GM19023 (cell line): ENCODE results near the gene IRS4.

ENCODE experiments used
- ATAC-seq: cut with Tn5 transposase; IDR thresholded peaks from one replicate; pipeline ENCODE4 v1.9.1; 2021; ENCODE audit warnings: mild to moderate bottlenecking, moderate library complexity; ENCODE audit not compliant: unreplicated experiment

Gene IRS4

DNA sequence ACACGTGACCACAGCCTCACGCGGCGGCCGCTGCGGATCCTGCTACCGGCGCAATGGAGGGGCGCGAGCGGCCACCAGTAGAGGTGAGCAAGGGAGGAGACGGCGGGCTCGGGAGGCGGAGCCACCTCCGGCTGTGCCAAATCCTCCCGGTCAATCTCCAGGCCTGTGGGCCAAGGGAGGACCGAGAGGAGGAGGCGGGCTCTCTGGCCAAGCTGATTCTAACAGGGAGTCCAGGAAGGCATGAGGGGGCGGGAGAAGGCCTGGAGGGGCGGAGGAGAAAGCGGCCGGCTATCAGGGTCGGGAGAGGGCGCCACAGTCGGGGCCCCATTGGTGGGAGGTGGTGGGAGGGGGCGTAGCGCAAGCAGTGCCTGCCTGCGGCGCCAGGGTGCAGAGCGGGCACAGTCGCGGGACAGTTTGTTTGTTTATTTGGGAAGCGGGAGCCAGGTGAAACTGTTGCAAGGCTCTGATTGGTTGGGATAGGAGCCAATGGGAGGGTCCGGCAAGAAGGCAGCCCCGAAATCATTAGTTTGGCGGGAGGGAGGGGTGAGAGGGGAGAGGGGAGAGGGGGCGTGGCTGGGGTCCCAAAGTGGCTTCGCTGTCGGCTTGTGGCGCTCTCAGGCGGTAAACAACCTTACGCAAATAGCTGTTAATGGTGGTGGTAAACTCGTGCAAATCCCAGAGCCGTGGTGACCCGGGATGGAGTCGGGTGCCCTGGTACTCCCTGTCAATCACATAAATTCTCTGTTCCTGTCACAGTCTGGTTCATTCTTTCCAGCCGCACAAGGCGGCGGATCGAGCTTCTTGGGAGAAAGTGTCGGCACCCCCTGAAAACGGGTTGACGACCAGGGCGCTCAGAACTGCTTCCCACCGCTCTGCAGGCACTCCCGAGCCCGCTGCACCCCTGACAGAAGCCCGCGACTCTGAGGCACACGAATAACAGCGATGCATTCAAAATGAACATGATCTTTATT lies at the start of gene IRS4:
Gene IRS4, minus strand, starts transcription at position 55 of the 971 bp plus-strand sequence.
- no peak for ATAC-seq

DNA sequence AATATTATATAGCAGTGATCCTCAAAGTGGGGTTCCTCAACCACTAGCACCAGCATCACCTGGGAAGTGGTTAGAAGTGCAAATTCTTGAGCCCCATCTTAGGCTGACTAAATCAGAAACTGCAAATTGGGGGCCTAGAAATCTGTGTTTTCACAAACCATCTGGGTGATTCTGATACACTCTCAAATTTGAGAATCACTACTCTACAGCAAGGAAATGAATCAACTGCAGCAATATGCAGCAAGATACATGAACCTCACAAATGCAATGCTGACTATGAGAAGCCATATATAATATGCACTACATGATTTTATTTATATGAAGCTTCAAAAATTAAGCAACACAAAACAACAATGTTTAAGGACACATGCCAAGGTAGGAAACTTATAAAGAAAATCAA lies 36.2 kb upstream of the IRS4 start:
- ATAC-seq, result no peak

DNA sequence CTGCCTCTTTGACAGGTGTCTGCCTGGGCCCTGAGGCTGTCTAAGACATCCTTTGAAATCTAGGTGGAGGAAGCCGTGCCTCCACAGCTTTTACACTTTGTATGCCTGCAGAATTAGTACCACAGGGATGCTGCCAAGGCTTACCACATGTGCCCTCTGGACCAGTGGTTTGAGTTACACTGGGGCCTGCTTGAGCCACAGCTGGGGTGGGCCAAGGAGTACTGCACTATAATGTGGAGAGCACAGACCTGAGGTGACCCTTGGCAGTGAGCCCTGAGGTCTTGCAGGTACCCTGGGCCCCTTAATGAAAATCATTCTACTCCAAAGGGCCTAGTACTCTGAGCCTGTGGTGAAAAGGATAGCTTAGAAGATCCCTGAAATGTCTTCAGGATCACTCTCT lies 27.2 kb upstream of the IRS4 start:
- no peak for ATAC-seq

DNA sequence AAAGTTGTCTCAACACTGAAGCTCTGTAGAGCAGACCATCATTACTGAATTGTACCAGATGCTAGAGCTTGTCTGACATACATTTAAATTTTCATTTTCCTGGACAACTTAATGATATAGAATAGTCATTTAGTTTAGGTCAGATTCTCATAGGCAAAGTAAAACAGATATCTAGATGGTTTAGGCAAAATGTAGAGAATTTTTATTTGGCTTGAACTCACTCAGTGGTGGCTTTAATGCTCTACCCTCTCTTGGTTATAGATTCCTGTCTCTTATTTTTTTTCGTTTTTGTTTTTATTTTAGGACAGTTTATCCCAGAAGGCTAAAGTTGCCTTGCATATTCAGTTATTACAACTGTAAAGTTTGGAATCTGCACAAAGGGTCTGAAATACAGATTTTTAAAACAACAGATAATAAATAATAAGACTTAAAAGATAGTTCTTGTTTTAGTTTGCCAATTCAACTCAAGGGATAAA lies 4.0 kb upstream of the IRS4 start:
- no peak for ATAC-seq

DNA sequence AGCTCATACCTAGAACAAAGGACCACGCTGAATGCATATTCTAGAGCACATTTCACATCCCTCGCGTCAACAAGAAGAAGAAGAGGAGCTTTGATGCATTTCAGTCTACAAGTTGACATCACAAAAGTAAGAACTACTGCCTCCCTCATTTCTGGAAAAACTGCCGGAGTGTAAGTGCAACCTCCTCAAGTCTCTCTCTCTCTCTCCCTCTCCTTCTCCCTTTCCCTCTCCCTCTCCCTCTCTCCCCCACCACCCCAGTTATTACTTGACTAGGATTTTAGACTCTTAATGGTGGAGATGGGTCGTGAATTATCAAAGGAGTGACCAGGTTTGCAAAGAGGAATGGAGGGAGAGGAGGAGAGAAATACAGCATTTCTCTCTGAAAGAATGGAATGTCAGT lies 1.4 kb upstream of the IRS4 start:
- no peak for ATAC-seq

DNA sequence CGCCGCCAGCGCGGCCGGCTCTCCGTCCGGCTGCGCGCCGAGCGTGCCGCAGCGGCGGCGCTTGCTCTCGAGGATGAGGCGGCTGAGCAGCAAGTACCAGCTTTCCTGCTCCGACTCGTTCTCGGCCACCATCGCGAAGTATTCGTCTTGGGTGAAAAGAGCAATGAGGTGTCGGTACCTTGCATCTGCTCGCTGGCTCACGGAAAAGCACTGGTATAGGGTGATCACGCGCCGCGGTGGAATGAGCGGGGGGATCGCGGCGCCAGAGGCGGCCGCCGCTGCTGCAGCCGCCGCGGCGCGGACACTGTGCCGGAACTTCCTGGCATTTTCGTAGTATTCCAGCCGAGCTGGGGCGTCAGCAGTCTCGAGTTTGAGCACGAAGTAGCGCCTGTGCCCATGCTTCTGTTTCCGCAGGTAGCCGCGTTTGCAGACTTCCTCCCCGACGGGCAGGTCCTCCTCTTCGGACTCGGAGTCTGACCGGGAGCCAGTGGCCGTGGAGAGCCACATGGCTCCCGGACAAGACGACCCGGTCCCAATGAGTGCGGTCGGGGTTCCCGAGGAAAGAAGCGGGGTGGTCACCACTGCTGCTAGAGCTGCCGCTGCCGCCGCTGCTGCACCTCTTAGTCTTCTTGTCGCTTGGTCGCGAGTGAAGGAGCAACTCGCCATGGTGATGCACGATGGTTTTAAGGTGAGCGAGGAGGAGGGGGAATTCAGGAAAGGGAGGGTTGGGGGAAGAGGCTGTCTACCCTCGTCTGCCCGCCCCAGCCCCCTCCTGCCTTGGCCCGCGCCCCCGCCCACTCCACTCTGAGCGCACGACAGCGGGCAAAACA lies 469 bp downstream of the IRS4 start:
- no peak for ATAC-seq

DNA sequence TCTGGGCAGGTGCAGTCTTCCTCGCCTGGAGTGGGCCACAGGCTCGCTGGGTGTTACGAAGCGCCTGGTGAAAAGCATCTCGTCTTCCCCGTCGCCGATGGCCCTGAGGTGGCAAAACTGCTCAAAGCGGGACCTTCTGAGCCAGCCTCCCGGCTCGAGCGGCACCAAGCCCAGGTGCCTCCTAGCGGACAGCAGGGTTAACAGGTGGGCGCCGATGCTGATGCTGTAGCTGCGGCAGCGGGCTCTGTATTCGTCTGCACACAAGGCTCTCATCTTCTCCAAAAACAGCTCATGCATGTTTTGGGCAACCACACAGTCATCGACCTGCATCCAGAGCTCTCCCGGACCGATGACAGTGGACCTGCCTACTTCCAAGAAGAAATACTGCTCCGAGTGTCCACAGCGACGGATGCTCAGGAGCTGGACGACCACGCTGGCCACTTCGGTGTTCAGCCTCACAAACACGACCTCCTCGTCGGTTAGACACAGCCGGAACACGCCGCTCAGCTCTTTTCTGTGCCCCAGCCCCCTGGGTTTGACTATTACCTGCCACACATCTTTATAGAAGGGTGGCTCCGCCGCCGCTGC lies 1.2 kb downstream of the IRS4 start:
- no peak for ATAC-seq

DNA sequence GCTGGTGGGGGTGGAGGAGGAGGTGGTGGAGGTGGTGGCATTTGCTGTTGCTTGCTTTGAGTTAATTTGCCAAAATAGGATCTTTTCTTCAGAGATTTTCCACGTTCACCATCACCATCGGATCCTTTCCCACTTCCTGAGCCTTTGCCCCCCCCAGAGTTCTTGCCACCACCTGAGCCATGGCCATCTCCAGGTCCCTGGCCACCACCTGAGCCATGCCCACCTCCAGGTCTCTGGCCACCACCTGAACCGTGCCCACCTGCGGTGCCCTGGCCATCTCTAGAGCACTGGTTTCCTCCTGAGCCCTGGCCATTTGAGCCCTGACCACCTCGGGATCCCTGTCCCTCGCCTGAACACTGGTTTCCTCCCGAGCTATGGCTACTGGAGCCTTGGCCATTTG lies 1.9 kb downstream of the IRS4 start:
- no peak for ATAC-seq

DNA sequence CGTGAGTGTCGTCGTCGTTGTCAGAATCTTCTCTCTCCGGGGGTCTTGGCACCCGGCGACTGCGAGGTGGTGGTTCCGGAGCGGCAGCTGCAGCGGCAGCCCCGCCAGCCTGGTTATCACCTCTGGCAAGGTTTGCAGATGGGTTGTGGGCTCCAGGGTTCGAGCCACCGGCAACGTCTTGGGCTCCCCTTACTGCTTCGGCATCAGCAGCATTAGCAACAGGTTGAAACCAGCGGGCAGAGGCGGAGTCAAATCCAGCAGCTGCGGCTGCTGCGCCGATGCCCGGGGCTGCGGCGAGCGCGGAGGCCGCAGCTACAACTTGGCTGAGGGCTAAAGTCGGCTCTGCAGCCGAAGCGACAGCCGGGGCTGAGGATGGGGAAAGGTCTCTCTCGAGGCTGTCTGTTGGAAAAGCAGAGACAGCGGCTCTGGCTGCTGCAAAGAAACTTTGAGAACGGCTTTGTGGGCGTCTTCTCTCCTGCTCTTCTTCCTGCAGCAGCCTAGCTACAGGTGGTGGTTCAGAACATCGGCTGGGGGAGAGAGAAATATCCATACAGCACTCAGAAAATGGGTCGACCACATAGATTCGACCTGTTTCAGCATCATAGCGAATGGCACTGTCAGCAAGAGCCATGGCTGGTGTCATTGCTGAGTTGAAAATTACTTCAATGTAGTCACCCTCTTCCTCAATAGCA lies 3.6 kb downstream of the IRS4 start:
- ATAC-seq, result no peak

DNA sequence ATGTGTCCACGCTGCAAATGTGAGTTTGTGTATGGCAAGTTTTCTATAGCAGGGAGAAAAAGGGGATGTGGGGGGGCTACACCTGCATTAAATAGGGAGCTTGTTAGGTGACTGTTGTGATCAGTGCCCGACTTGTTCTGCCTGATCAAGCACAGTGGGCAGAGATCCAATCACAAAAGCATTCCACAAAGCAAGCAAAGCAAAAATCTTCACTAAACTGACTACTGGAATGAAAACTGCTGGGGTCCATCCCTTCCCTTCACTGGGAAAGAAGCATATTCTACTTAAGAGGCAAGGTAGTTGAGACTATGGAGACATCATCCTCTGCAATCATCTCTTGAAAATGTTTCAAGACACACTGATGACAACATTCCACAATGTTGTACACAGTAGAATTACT lies 5.2 kb downstream of the IRS4 start:
- ATAC-seq, result no peak

DNA sequence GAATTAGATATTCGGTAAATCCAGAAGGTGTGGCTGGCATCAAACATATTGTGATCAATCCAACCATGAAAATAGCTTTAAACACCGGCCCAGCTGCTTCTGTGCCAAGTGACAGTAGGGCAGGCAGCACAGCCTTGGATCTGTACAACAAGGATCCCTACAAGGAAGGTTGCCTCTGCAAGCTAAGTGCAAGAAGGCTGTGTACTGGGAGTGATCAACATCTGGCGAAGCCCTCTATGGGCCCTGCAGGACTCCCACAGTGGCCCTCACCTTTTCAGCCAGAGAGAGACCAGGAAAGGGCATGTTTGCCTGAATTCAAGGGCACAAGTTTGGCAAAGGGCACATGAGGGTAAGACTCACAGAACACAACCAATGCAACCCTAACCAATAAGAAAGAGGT lies 9.6 kb downstream of the IRS4 start:
- ATAC-seq, result no peak

DNA sequence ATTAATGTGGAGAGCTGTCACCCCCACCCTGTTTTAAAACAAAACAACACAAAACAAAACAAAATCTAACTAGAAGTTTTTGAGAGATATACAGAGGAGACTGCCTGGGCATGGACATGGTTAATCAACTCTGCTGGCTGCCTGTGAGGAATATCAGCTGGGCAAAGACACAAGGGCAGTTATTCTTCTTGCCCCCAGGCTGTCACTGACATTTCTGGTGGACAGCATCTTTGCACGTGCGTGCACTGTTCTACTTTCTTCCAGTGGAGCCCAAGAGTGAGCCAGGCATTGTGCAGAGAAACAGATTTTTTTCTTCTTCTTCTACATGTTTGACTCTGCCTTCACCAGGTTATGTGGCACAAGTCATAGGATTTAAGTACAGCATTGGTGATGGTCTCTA lies 13.8 kb downstream of the IRS4 start:
- no peak for ATAC-seq

DNA sequence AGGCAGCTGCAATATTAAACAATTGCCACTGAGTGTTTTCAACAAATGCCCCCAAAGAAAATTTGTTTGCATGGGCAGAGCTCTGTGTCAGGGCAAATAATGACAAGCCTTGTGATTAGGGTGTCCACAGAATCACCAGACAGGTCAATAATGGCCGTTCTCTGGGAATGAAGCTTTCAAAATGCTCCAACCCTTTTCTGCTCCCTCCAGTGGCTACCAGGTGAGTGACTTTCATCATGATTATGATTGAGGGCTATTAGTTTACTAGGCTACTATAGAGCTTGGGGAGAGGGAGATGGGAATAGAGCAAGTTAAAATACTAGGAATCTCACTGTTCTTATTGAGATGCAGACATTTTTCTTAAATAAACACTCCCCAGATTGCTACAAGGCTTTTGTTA lies 23.5 kb downstream of the IRS4 start:
- no peak for ATAC-seq

DNA sequence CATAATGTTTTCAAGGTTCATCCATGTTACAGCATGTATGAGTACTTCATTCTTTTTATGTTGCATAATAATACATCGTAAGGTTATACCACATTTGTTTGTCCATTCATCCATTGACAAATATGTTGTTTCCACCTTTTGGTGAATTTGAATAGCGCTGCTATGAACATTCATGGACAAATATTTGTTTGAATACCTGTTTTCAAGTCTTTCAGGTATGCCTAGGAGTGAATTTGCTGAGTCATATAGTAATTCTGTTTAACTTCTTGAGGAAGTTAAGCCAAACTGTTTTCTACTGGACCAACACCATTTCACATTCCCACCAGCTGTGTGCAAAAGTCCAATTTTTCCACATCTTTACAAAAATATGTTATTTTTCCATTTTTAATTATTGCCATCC lies 31.5 kb downstream of the IRS4 start:
- no peak for ATAC-seq

DNA sequence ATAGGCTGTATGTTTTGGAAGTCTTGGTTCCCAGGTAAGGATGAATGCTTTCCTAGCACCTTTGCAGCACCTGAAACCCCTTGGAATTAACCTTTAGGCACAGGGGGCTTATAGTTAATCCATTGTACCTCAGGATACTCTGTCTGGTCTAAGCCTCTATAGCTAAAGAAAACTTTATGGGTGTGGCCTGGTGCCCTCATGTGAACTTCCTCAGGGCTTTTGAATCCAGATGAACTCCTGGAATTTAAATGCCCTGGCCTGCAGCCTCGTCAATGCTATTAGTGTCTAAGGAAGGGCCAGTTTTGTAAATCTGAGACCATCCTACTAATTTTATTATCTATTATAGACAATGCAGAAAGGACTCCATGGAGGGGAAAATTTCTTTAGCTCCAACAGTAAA lies 33.8 kb downstream of the IRS4 start:
- ATAC-seq, result no peak

DNA sequence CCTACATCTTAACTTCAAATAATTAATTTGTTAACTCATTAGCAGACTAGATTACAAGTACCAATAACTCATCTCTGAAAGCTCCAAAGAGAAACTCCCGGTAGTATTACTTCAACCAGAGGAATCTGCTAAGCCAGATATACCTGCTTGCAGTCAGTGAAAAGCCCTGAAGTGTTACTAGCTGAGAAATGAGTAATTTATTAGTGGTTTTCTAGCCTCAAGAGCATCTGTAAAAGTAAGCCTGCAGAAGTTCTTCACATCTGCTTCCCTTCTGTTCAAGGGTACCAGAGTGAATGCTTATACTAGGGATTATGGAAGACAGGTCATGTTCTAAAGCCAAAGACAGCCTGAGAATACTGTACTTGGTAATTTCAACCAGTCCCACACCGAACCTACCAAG lies 34.7 kb downstream of the IRS4 start:
- ATAC-seq, result no peak

DNA sequence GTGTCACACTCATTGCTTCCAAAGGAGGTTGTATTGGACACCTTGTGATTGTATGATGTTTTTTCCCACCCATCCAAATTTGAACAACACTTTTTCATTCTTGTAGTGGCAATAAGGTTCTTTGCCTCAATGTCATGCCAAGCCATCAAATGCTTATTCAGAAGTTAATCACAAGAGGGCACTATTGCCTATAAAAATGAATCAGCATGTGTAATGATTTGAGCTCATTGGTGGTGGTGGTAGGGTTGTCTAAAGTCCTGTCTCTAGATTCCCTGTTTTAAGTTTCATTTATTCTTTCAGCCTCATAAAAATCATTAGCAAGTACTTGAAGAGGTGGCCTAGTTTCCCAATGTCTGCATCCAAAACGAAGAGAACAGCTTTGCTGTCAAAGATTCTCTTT lies 37.0 kb downstream of the IRS4 start:
- ATAC-seq, result no peak

DNA sequence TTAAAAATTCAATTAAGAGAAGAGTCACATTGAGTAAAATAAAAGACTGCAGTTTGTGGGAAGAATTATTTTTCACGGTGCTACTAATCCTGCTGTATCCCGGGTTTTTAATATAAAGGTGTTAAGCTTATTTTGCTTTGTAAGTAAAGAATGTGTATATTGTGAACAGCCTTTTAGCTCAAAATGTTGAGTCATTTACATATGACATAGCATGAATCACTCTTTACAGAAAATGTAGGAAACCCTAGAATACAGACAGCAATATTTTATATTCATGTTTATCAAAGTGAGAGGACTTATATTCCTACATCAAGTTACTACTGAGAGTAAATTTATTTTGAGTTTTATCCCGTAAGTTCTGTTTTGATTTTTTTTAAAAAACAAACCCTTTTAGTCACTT lies 39.7 kb downstream of the IRS4 start:
- ATAC-seq, result no peak
